ENCODE data around the gene SON.
"Not testable (repeated sequence)": the region's sequence is repeated elsewhere in the genome, so short reads cannot be mapped to it uniquely, and the experiment has no call there.

Gene SON

GRCh38 chr21:33496345-33496744, 46.5 kb upstream of the SON start:
- Histone ChIP-seq H3K27me3 (ENCODE audit: insufficient read depth, low read depth) (no peaks in the 10 kb centered on the region; the same call in 1 of the 2 replicates), H3K4me1 (ENCODE audit: low read depth, poor library complexity, severe bottlenecking) (peaks cover 10% of the 10 kb centered on the region), H3K4me3 (IDR thresholded peaks at IDR 0.05; ENCODE audit: insufficient read depth, low read depth, low read length) (no peak overlapping the region), H2AFZ (ENCODE audit: low read depth) (no peak overlapping the region), H3K4me2 (no peak overlapping the region), H4K20me1 (ENCODE audit: insufficient read depth) (no peaks in the 10 kb centered on the region), H3K27ac (no peak overlapping the region), H3K9ac (no peak overlapping the region), H3K36me3 (ENCODE audit: insufficient read depth) (no peaks in the 10 kb centered on the region), H3K79me2 (ENCODE audit: insufficient read depth, low read depth) (no peaks in the 10 kb centered on the region)
- TF ChIP-seq CTCF (conservative IDR thresholded peaks at IDR 0.05; ENCODE audit: low read depth, low read length): no peak

GRCh38 chr21:33505833-33506232, 37.0 kb upstream of the SON start:
- H3K9ac ChIP-seq: no peak overlapping the region
- no peak overlapping the region for H3K4me2 ChIP-seq
- H3K27me3 ChIP-seq (ENCODE audit: insufficient read depth, low read depth): no peaks in the 10 kb centered on the region
- no peak overlapping the region for H2AFZ ChIP-seq (ENCODE audit: low read depth)
- no peak overlapping the region for H3K4me3 ChIP-seq (IDR thresholded peaks at IDR 0.05; ENCODE audit: insufficient read depth, low read depth, low read length)
- no peaks in the 10 kb centered on the region for H4K20me1 ChIP-seq (ENCODE audit: insufficient read depth)
- no peak overlapping the region for H3K27ac ChIP-seq
- H3K79me2 ChIP-seq (ENCODE audit: insufficient read depth, low read depth): no peaks in the 10 kb centered on the region
- TF ChIP-seq CTCF (conservative IDR thresholded peaks at IDR 0.05; ENCODE audit: low read depth, low read length): no peak
- no peaks in the 10 kb centered on the region for H3K36me3 ChIP-seq (ENCODE audit: insufficient read depth)
- no peaks in the 10 kb centered on the region for H3K4me1 ChIP-seq (ENCODE audit: low read depth, poor library complexity, severe bottlenecking)

- H4K20me1 ChIP-seq (ENCODE audit: insufficient read depth); H3K79me2 ChIP-seq (ENCODE audit: insufficient read depth, low read depth); H2AFZ ChIP-seq (ENCODE audit: low read depth); H3K4me3 ChIP-seq (IDR thresholded peaks at IDR 0.05; ENCODE audit: insufficient read depth, low read depth, low read length); H3K27me3 ChIP-seq (ENCODE audit: insufficient read depth, low read depth); H3K4me2 ChIP-seq; H3K9ac ChIP-seq; H3K4me1 ChIP-seq (ENCODE audit: low read depth, poor library complexity, severe bottlenecking); H3K36me3 ChIP-seq (ENCODE audit: insufficient read depth); H3K27ac ChIP-seq: not testable (repeated sequence)
These were observed 35.8 kb upstream of the SON start for GRCh38 chr21:33507003-33507402.

GRCh38 chr21:33510826-33511225, 32.0 kb upstream of the SON start:
- TF ChIP-seq CTCF (conservative IDR thresholded peaks at IDR 0.05; ENCODE audit: low read depth, low read length): no peak
- Histone ChIP-seq H3K4me1 (ENCODE audit: low read depth, poor library complexity, severe bottlenecking) (peaks cover 12% of the 10 kb centered on the region), H3K27me3 (ENCODE audit: insufficient read depth, low read depth) (no peaks in the 10 kb centered on the region), H3K27ac (no peak overlapping the region), H3K9ac (no peak overlapping the region), H3K4me2 (no peak overlapping the region), H3K36me3 (ENCODE audit: insufficient read depth) (peaks cover 4% of the 10 kb centered on the region; the same call in 1 of the 2 replicates), H3K4me3 (IDR thresholded peaks at IDR 0.05; ENCODE audit: insufficient read depth, low read depth, low read length) (no peak overlapping the region), H4K20me1 (ENCODE audit: insufficient read depth) (no peaks in the 10 kb centered on the region), H3K79me2 (ENCODE audit: insufficient read depth, low read depth) (no peaks in the 10 kb centered on the region), H2AFZ (ENCODE audit: low read depth) (no peak overlapping the region)

GRCh38 chr21:33511639-33512038, 31.2 kb upstream of the SON start:
- TF ChIP-seq CTCF (conservative IDR thresholded peaks at IDR 0.05; ENCODE audit: low read depth, low read length): no peak
- H2AFZ ChIP-seq (ENCODE audit: low read depth): no peak overlapping the region
- no peak overlapping the region for H3K4me2 ChIP-seq
- H3K9ac ChIP-seq: no peak overlapping the region
- peaks cover 5% of the 10 kb centered on the region; the same call in 1 of the 2 replicates for H3K36me3 ChIP-seq (ENCODE audit: insufficient read depth)
- no peak overlapping the region for H3K27ac ChIP-seq
- H3K4me1 ChIP-seq (ENCODE audit: low read depth, poor library complexity, severe bottlenecking): peaks cover 12% of the 10 kb centered on the region
- H3K27me3 ChIP-seq (ENCODE audit: insufficient read depth, low read depth): no peaks in the 10 kb centered on the region
- no peaks in the 10 kb centered on the region for H4K20me1 ChIP-seq (ENCODE audit: insufficient read depth)
- no peak overlapping the region for H3K4me3 ChIP-seq (IDR thresholded peaks at IDR 0.05; ENCODE audit: insufficient read depth, low read depth, low read length)
- H3K79me2 ChIP-seq (ENCODE audit: insufficient read depth, low read depth): no peaks in the 10 kb centered on the region

Measured in KMS-11 (cell line).